IPS-15b (cell line): ENCODE measurements around the gene GFRA4.
"Not testable (repeated sequence)": the region's sequence is repeated elsewhere in the genome, so short reads cannot be mapped to it uniquely, and the experiment has no call there.

Source experiments
- H3K27me3 ChIP-seq: one replicate; pipeline ENCODE4 v1.6.1; 2013; ENCODE audit warnings: low read length; ENCODE audit not compliant: control insufficient read depth, insufficient read depth
- H3K36me3 ChIP-seq: one replicate; pipeline ENCODE4 v1.6.1; 2013; ENCODE audit warnings: low read length; ENCODE audit not compliant: control insufficient read depth, insufficient read depth
- H3K4me1 ChIP-seq: one replicate; pipeline ENCODE4 v1.6.1; 2013; ENCODE audit warnings: mild to moderate bottlenecking, low read length; ENCODE audit not compliant: control insufficient read depth, insufficient read depth
- H3K4me3 ChIP-seq: one replicate; pipeline ENCODE4 v1.5.1; 2013; ENCODE audit warnings: low read depth, low read length
- H3K9ac ChIP-seq: one replicate; pipeline ENCODE4 v1.6.1; 2013; ENCODE audit warnings: low read depth, mild to moderate bottlenecking, low read length
- H3K9me3 ChIP-seq: one replicate; pipeline ENCODE4 v1.6.1; 2013; ENCODE audit warnings: mild to moderate bottlenecking, low read length; ENCODE audit not compliant: control insufficient read depth, insufficient read depth

Gene GFRA4

GRCh38 chr20:3615171-3615840 is 47.9 kb downstream of the GFRA4 start:
- H3K27me3 ChIP-seq, H3K9me3 ChIP-seq, H3K36me3 ChIP-seq, H3K9ac ChIP-seq, H3K4me1 ChIP-seq, H3K4me3 ChIP-seq: not testable (repeated sequence)

- H3K9me3 ChIP-seq, result no peaks in the 10 kb centered on the region
- no peaks in the 10 kb centered on the region for H3K4me1 ChIP-seq
- H3K9ac ChIP-seq, result no peak overlapping the region
- no peaks in the 10 kb centered on the region for H3K36me3 ChIP-seq
- H3K4me3 ChIP-seq, result no peak overlapping the region
- H3K27me3 ChIP-seq, result no peaks in the 10 kb centered on the region
Measured at GRCh38 chr20:3614466-3614865, 48.7 kb downstream of the GFRA4 start.

- H3K9ac ChIP-seq, result no peak overlapping the region
- no peaks in the 10 kb centered on the region for H3K36me3 ChIP-seq
- no peaks in the 10 kb centered on the region for H3K4me1 ChIP-seq
- H3K4me3 ChIP-seq, result no peak overlapping the region
- H3K27me3 ChIP-seq, result no peaks in the 10 kb centered on the region
- H3K9me3 ChIP-seq, result no peaks in the 10 kb centered on the region
Measured at GRCh38 chr20:3613821-3614440, 49.3 kb downstream of the GFRA4 start.

- no peak overlapping the region for H3K4me3 ChIP-seq
- H3K4me1 ChIP-seq, result no peaks in the 10 kb centered on the region
- no peaks in the 10 kb centered on the region for H3K9me3 ChIP-seq
- no peaks in the 10 kb centered on the region for H3K36me3 ChIP-seq
- no peaks in the 10 kb centered on the region for H3K27me3 ChIP-seq
- no peak overlapping the region for H3K9ac ChIP-seq
Measured at GRCh38 chr20:3612795-3613572, 50.2 kb downstream of the GFRA4 start.

GRCh38 chr20:3611901-3612300 is 51.3 kb downstream of the GFRA4 start:
- H3K9me3 ChIP-seq, result no peaks in the 10 kb centered on the region
- no peaks in the 10 kb centered on the region for H3K36me3 ChIP-seq
- no peaks in the 10 kb centered on the region for H3K27me3 ChIP-seq
- no peaks in the 10 kb centered on the region for H3K4me1 ChIP-seq
- H3K9ac ChIP-seq, result no peak overlapping the region
- no peak overlapping the region for H3K4me3 ChIP-seq
